SK-N-SH (cell line): ENCODE results near the gene IRAG1. TPM values are rescaled to one million over a fixed set of nuclear protein-coding genes. Genes with fewer than 3 reads are reported as not detected.
A peak's percentile ranks its signal among the peaks of the same experiment; 100 is the strongest.

ENCODE experiments used
- CTCF ChIA-PET: fragments of 300-600, 350-600 bp; formaldehyde crosslinking; extraction: SDS; loops from one replicate; lab custom pipeline; 2021; lab: Yijun Ruan, JAX
- POLR2A ChIA-PET: fragments of 350-600 bp; sonication (Branson Sonifier 250); formaldehyde crosslinking; extraction: SDS; loops from one replicate; lab custom pipeline; 2020; ENCODE audit warnings: antibody characterized with exemption, inconsistent platforms; lab: Yijun Ruan, JAX
- DNase-seq: peaks from one replicate; pipeline ENCODE4 v3.0.0; 2012
- H2AFZ ChIP-seq: fragments of 200-600 bp; sonication (generic); 2 replicates; pipeline ENCODE4 v1.8.1; 2016; ENCODE audit warnings: antibody characterized with exemption, mild to moderate bottlenecking, low read depth
- H3F3A ChIP-seq: fragments of 200-600 bp; sonication (generic); replicated peaks from 2 replicates; pipeline ENCODE3; 2016; ENCODE audit warnings: antibody characterized with exemption, mild to moderate bottlenecking; ENCODE audit not compliant: insufficient read depth
- H3K27ac ChIP-seq, 2 experiments: fragments of 200-500 bp in 1 of 2; fragments of 200-600 bp in 1 of 2; sonication (Bioruptor generic) in 1 of 2; sonication (generic), shearing (Covaris generic) in 1 of 2; 2 replicates each; pipeline versions ENCODE4 v1.5.1 to v1.6.1; 2014 to 2016; ENCODE audit warnings: low read depth in 2 of 2, inconsistent platforms in 1 of 2, low read length in 1 of 2, mild to moderate bottlenecking in 1 of 2, mixed read lengths in 1 of 2
- H3K27me3 ChIP-seq: fragments of 200-600 bp; sonication (generic), shearing (Covaris generic); 2 replicates; pipeline ENCODE4 v1.6.1; 2016; ENCODE audit warnings: mixed run types; ENCODE audit not compliant: insufficient read depth
- H3K36me3 ChIP-seq, 2 experiments: fragments of 200-500 bp in 1 of 2; fragments of 200-600 bp in 1 of 2; sonication (Bioruptor generic) in 1 of 2; sonication (generic) in 1 of 2; replicated peaks in 1 of 2; 2 replicates each; pipeline versions ENCODE3 to v1.5.1; 2014 to 2016; ENCODE audit warnings: low read length in 1 of 2, mild to moderate bottlenecking in 1 of 2; ENCODE audit not compliant: insufficient read depth in 2 of 2, control insufficient read depth in 1 of 2
- H3K4me1 ChIP-seq, 2 experiments: fragments of 200-500 bp in 1 of 2; fragments of 200-600 bp in 1 of 2; sonication (Bioruptor generic) in 1 of 2; sonication (generic), shearing (Covaris generic) in 1 of 2; 2 replicates each; pipeline versions ENCODE4 v1.5.1 to v1.6.1; 2014 to 2016; ENCODE audit warnings: low read depth in 1 of 2, low read length in 1 of 2, mixed run types in 1 of 2; ENCODE audit not compliant: insufficient read depth in 2 of 2, control insufficient read depth in 1 of 2
- H3K4me2 ChIP-seq: fragments of 200-600 bp; sonication (generic), shearing (Covaris generic); 2 replicates; pipeline ENCODE4 v1.6.1; 2017; ENCODE audit warnings: mixed run types
- H3K4me3 ChIP-seq, 2 experiments: fragments of 200-500 bp in 1 of 2; fragments of 200-600 bp in 1 of 2; sonication (Bioruptor generic) in 1 of 2; sonication (generic), shearing (Covaris generic) in 1 of 2; 2 replicates each; pipeline versions ENCODE4 v1.5.1 to v1.8.1; 2014 to 2016; ENCODE audit warnings: low read depth in 2 of 2, inconsistent platforms in 1 of 2, low read length in 1 of 2, mild to moderate bottlenecking in 1 of 2, mixed read lengths in 1 of 2, moderate library complexity in 1 of 2
- H3K79me2 ChIP-seq: fragments of 200-600 bp; sonication (generic); 2 replicates; pipeline ENCODE4 v1.8.1; 2017; ENCODE audit warnings: mild to moderate bottlenecking; ENCODE audit not compliant: insufficient read depth
- H3K9ac ChIP-seq: fragments of 200-600 bp; sonication (generic); 2 replicates; pipeline ENCODE4 v1.6.1; 2017; ENCODE audit warnings: mixed run types
- H3K9me2 ChIP-seq: fragments of 200-600 bp; sonication (generic); 2 replicates; pipeline ENCODE4 v1.6.1; 2017; ENCODE audit warnings: mixed run types
- H3K9me3 ChIP-seq: fragments of 200-600 bp; sonication (generic); 2 replicates; pipeline ENCODE4 v1.6.1; 2017; ENCODE audit warnings: mixed run types, mild to moderate bottlenecking, moderate library complexity
- H4K20me1 ChIP-seq: fragments of 200-600 bp; sonication (generic); 2 replicates; pipeline ENCODE4 v1.6.1; 2017; ENCODE audit warnings: mild to moderate bottlenecking, mixed run types; ENCODE audit not compliant: insufficient read depth
- FOSL2 ChIP-seq: IDR thresholded peaks from 2 replicates; pipeline ENCODE4 v1.4.0; 2012; ENCODE audit warnings: low read depth, mild to moderate bottlenecking, moderate library complexity, borderline replicate concordance
- FOXM1 ChIP-seq: IDR thresholded peaks from 2 replicates; pipeline ENCODE4 v1.4.0; 2012; ENCODE audit warnings: low read depth, mild to moderate bottlenecking
- IRF3 ChIP-seq: fragments of 150-350 bp; IDR thresholded peaks from 2 replicates; pipeline ENCODE4 v1.6.1; 2016; ENCODE audit warnings: mild to moderate bottlenecking, low read depth, low read length
- JUND ChIP-seq: IDR thresholded peaks from 2 replicates; pipeline ENCODE4 v1.4.0; 2012
- MAX ChIP-seq: IDR thresholded peaks from 2 replicates; pipeline ENCODE4 v1.4.0; 2012; ENCODE audit warnings: low read depth
- MEF2A ChIP-seq: IDR thresholded peaks from 2 replicates; pipeline ENCODE4 v1.4.0; 2012; ENCODE audit warnings: low read depth, borderline replicate concordance
- RAD21 ChIP-seq: IDR thresholded peaks from 2 replicates; pipeline ENCODE4 v1.6.1; 2012; ENCODE audit warnings: mild to moderate bottlenecking, low read length
- REST ChIP-seq: IDR thresholded peaks from 2 replicates; pipeline ENCODE4 v1.6.1; 2012; ENCODE audit warnings: mild to moderate bottlenecking, low read depth, low read length, moderate library complexity
- SMC3 ChIP-seq: IDR thresholded peaks from 2 replicates; pipeline ENCODE4 v1.6.1; 2012; ENCODE audit warnings: low read depth, low read length, improper control_type of control experiment
- TCF12 ChIP-seq: IDR thresholded peaks from 2 replicates; pipeline ENCODE4 v1.4.0; 2012
- TEAD4 ChIP-seq: IDR thresholded peaks from 2 replicates; pipeline ENCODE4 v1.4.0; 2012; ENCODE audit warnings: mild to moderate bottlenecking, borderline replicate concordance; ENCODE audit not compliant: insufficient read depth
- USF2 ChIP-seq: fragments of 150-350 bp; IDR thresholded peaks from 2 replicates; pipeline ENCODE4 v1.6.1; 2017; ENCODE audit warnings: antibody characterized with exemption, low read length, low read depth, borderline replicate concordance
- WGBS: methylation state at CpG from one replicate; pipeline ENCODE4 v1.1.6; 2017; ENCODE audit warnings: low lambda C conversion rate; 5-methylcytosine and 5-hydroxymethylcytosine counted together
- polyA plus RNA-seq, 3 experiments: library from polyadenylated mRNA; depleted of rRNA; stranded (reverse); fragments of >200 nt; gene quantifications; 2 replicates each; pipeline ENCODE4 v1.2.3, GENCODE V29; 2012

Gene IRAG1
- polyA plus RNA-seq, 1 of the 3 experiments (the other 2 are of a cell fraction): 0.05 TPM

- TF ChIP-seq IRF3: no peak
- no peak for TF ChIP-seq TEAD4
- no peak for TF ChIP-seq RAD21
- TF ChIP-seq JUND: peak; percentile 29; the same call in 1 of the 2 replicates
- peak; percentile 49; the same call in 1 of the 2 replicates for TF ChIP-seq FOSL2
- TF ChIP-seq MEF2A: no peak
These were observed 36.0 kb downstream of the IRAG1 start (continued) for GRCh38 chr11:10657308-10658271.

GRCh38 chr11:10655943-10656576 lies 37.5 kb downstream of the IRAG1 start:
- H3K36me3 ChIP-seq: no peaks in the 10 kb centered on the region
- no peaks in the 10 kb centered on the region for H3K27me3 ChIP-seq
- no peaks in the 10 kb centered on the region for H3K9me2 ChIP-seq
- no peak overlapping the region for H3K27ac ChIP-seq
- no peak overlapping the region for H3K4me3 ChIP-seq
- ChIA-PET POLR2A (no interaction called here), CTCF (interaction anchor here (1.0 to 3.7 kb wide), 4 partner anchors 9 to 332 kb away, joined by 3 to 31 read pairs (median 18); no protein-coding TSS in a partner anchor)
- peaks cover 12% of the 10 kb centered on the region for H3F3A ChIP-seq
- no peak for DNase-seq
- H3K79me2 ChIP-seq: no peaks in the 10 kb centered on the region
- H2AFZ ChIP-seq: no peak overlapping the region
- H3K9me3 ChIP-seq: no peaks in the 10 kb centered on the region
- peaks cover 2 to 35% of the 10 kb centered on the region in 2 experiments; a peak in 3 of 4 replicates for H3K4me1 ChIP-seq
- TF ChIP-seq TCF12 (no peak), FOXM1 (no peak), TEAD4 (no peak), REST (no peak), IRF3 (no peak), MEF2A (no peak), MAX (no peak), USF2 (no peak), SMC3 (no peak)
- H3K4me2 ChIP-seq: no peak overlapping the region
- H4K20me1 ChIP-seq: no peaks in the 10 kb centered on the region
- WGBS: 89% methylated on average over 6 of the region's 6 CpGs
- no peak overlapping the region for H3K9ac ChIP-seq
